PC-9 (cell line): ENCODE data around the gene PBX3. TPM values are rescaled to one million over a fixed set of nuclear protein-coding genes. Genes with fewer than 3 reads are reported as not detected.

Source experiments
- BruUV-seq: library from RNA; stranded (reverse); fragments of 400-500 nt; replicated peaks from 2 replicates; lab custom pipeline; 2021; lab: Mats Ljungman, UMichigan
- CTCF ChIA-PET: fragments of 300-600 bp; sonication (Branson Sonifier 250); formaldehyde crosslinking; loops from one replicate; lab custom pipeline; 2022; ENCODE audit warnings: antibody characterized with exemption; lab: Charles Lee
- POLR2A ChIA-PET: fragments of 300-600 bp; sonication (Branson Sonifier 250); formaldehyde crosslinking; loops from one replicate; lab custom pipeline; 2022; ENCODE audit warnings: antibody characterized with exemption; ENCODE audit not compliant: unreplicated experiment; lab: Charles Lee
- DNase-seq, 2 experiments: peaks; one replicate each; pipeline versions ENCODE4 v3.0.0 to v3.0.0-alpha.2; 2015 to 2022; ENCODE audit warnings: mixed read lengths in 1 of 2
- H2AFZ ChIP-seq: fragments of 200-600 bp; sonication (generic); 2 replicates; pipeline ENCODE4 v1.8.1; 2017; ENCODE audit warnings: antibody characterized with exemption
- H3F3A ChIP-seq: fragments of 200-600 bp; sonication (generic); 2 replicates; pipeline ENCODE4 v1.8.1; 2017; ENCODE audit warnings: antibody characterized with exemption, mild to moderate bottlenecking, low read depth; ENCODE audit not compliant: insufficient read depth
- H3K27ac ChIP-seq: fragments of 200-600 bp; sonication (generic); 2 replicates; pipeline ENCODE4 v1.6.1; 2016; ENCODE audit warnings: mixed run types
- H3K27me3 ChIP-seq: fragments of 200-600 bp; sonication (generic); 2 replicates; pipeline ENCODE4 v1.6.1; 2016; ENCODE audit warnings: low read depth, mixed run types; ENCODE audit not compliant: insufficient read depth
- H3K36me3 ChIP-seq: fragments of 200-600 bp; sonication (generic); 2 replicates; pipeline ENCODE4 v1.6.1; 2016; ENCODE audit warnings: low read depth, mixed run types
- H3K4me1 ChIP-seq: fragments of 200-600 bp; sonication (generic); replicated peaks from 2 replicates; pipeline ENCODE4 v1.6.1; 2016; ENCODE audit warnings: mixed run types; ENCODE audit not compliant: insufficient read depth
- H3K4me2 ChIP-seq: fragments of 200-600 bp; sonication (generic); 2 replicates; pipeline ENCODE4 v1.6.1; 2017; ENCODE audit warnings: mixed run types
- H3K4me3 ChIP-seq: fragments of 200-600 bp; sonication (generic); 2 replicates; pipeline ENCODE4 v1.6.1; 2016; ENCODE audit warnings: mixed run types
- H3K79me2 ChIP-seq: fragments of 200-600 bp; sonication (generic); 2 replicates; pipeline ENCODE4 v1.6.1; 2017; ENCODE audit warnings: low read depth, mixed run types
- H3K9me2 ChIP-seq: fragments of 200-600 bp; sonication (generic); 2 replicates; pipeline ENCODE4 v1.8.1; 2017; ENCODE audit warnings: mild to moderate bottlenecking; ENCODE audit not compliant: insufficient read depth
- H3K9me3 ChIP-seq: fragments of 200-600 bp; sonication (generic); 2 replicates; pipeline ENCODE4 v1.8.1; 2016; ENCODE audit warnings: low read depth; ENCODE audit not compliant: insufficient read depth
- H4K20me1 ChIP-seq: fragments of 200-600 bp; sonication (generic); 2 replicates; pipeline ENCODE4 v1.8.1; 2017; ENCODE audit not compliant: insufficient read depth
- EZH2 ChIP-seq: fragments of 200-600 bp; sonication (generic); IDR thresholded peaks from 2 replicates; pipeline ENCODE4 v1.8.0; 2017; ENCODE audit warnings: antibody characterized with exemption, low read depth
- intact Hi-C: fragments of 100-400 bp; cut with micrococcal nuclease; formaldehyde crosslinking; loops from one replicate; pipeline ENCODE4 v1.10.0; 2022; ENCODE audit not compliant: unreplicated experiment
- total RNA-seq: library from RNA; stranded (reverse); gene quantifications from 2 replicates; pipeline ENCODE4 v1.2.3, GENCODE V29; 2021
- TF ChIP-seq, protein P1 (sequence below): fragments of 200-600 bp; sonication (generic); conservative IDR thresholded peaks from 2 replicates; pipeline ENCODE4 v1.6.1; 2017; ENCODE audit warnings: mixed run types, antibody characterized with exemption, mild to moderate bottlenecking, moderate library complexity

Gene PBX3
- total RNA-seq, 1 experiment from 2014 or later: 18.3 TPM

DNA sequence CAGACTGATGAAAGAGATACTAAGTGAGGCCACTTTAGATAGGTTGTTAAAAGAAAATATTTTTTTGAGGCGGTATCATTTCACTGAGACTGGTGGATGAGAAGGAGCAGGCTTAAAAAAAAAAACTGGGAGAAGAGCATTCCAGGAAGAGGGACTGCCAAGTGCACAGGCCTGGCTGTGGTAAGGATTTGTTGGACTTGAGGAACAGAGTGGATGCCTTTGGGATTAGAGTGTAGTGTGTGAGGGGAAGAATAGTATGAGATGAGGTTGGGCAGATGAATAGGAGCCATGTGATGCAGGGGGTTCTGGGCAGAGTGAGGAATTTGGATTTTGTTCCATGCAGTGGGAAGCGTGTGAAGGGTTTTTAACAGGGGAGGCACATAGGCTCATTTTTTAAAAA, 57.9 kb downstream of the PBX3 start:
- H3K9me3 ChIP-seq: no peaks in the 10 kb centered on the region
- POLR2A ChIA-PET: no interaction called here
- no peak for TF ChIP-seq EZH2
- TF ChIP-seq, protein P1, sequence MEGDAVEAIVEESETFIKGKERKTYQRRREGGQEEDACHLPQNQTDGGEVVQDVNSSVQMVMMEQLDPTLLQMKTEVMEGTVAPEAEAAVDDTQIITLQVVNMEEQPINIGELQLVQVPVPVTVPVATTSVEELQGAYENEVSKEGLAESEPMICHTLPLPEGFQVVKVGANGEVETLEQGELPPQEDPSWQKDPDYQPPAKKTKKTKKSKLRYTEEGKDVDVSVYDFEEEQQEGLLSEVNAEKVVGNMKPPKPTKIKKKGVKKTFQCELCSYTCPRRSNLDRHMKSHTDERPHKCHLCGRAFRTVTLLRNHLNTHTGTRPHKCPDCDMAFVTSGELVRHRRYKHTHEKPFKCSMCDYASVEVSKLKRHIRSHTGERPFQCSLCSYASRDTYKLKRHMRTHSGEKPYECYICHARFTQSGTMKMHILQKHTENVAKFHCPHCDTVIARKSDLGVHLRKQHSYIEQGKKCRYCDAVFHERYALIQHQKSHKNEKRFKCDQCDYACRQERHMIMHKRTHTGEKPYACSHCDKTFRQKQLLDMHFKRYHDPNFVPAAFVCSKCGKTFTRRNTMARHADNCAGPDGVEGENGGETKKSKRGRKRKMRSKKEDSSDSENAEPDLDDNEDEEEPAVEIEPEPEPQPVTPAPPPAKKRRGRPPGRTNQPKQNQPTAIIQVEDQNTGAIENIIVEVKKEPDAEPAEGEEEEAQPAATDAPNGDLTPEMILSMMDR: no peak
- H2AFZ ChIP-seq: no peak overlapping the region
- no peak for DNase-seq
- intact Hi-C loops: no loop called here
- no peaks in the 10 kb centered on the region for H3K27me3 ChIP-seq
- no peak overlapping the region for H3K27ac ChIP-seq
- no TSS peak for BruUV-seq
- H3K36me3 ChIP-seq: no peaks in the 10 kb centered on the region
- H3F3A ChIP-seq: no peaks in the 10 kb centered on the region
- no peaks in the 10 kb centered on the region for H4K20me1 ChIP-seq
- no peak overlapping the region for H3K4me2 ChIP-seq
- H3K4me1 ChIP-seq: no peaks in the 10 kb centered on the region
- H3K79me2 ChIP-seq: no peaks in the 10 kb centered on the region
- no peak overlapping the region for H3K4me3 ChIP-seq
- CTCF ChIA-PET: no interaction called here
- no peaks in the 10 kb centered on the region for H3K9me2 ChIP-seq

- ChIA-PET CTCF (no interaction called here), POLR2A (no interaction called here)
- TF ChIP-seq, protein P1: no peak
- TF ChIP-seq EZH2: no peak
- H3K36me3 ChIP-seq: no peaks in the 10 kb centered on the region
- H3K9me3 ChIP-seq: no peaks in the 10 kb centered on the region
- DNase-seq: no peak
- no peaks in the 10 kb centered on the region for H3K27me3 ChIP-seq
- no peaks in the 10 kb centered on the region for H3K4me1 ChIP-seq
- no peaks in the 10 kb centered on the region for H4K20me1 ChIP-seq
- intact Hi-C loops: no loop called here
- H3K79me2 ChIP-seq: no peaks in the 10 kb centered on the region
- H3K4me2 ChIP-seq: no peak overlapping the region
- no peaks in the 10 kb centered on the region for H3F3A ChIP-seq
- H3K27ac ChIP-seq: no peak overlapping the region
- no TSS peak for BruUV-seq
- H3K9me2 ChIP-seq: no peaks in the 10 kb centered on the region
- no peak overlapping the region for H3K4me3 ChIP-seq
- no peak overlapping the region for H2AFZ ChIP-seq
Measured at GRCh38 chr9:125805586-125805985, 58.4 kb downstream of the PBX3 start.

GRCh38 chr9:125807079-125807478, 59.9 kb downstream of the PBX3 start:
- H3F3A ChIP-seq: no peaks in the 10 kb centered on the region
- no TSS peak for BruUV-seq
- H2AFZ ChIP-seq: no peak overlapping the region
- H3K79me2 ChIP-seq: no peaks in the 10 kb centered on the region
- H3K9me2 ChIP-seq: no peaks in the 10 kb centered on the region
- no peak overlapping the region for H3K27ac ChIP-seq
- no peak overlapping the region for H3K4me2 ChIP-seq
- no peak for TF ChIP-seq EZH2
- TF ChIP-seq, protein P1: no peak
- ChIA-PET POLR2A (no interaction called here), CTCF (no interaction called here)
- H3K4me3 ChIP-seq: no peak overlapping the region
- intact Hi-C loops: no loop called here
- no peaks in the 10 kb centered on the region for H3K9me3 ChIP-seq
- H4K20me1 ChIP-seq: no peaks in the 10 kb centered on the region
- DNase-seq: no peak
- H3K36me3 ChIP-seq: no peaks in the 10 kb centered on the region
- no peaks in the 10 kb centered on the region for H3K4me1 ChIP-seq
- no peaks in the 10 kb centered on the region for H3K27me3 ChIP-seq
